ENCODE data around the gene ARL15.

DNA sequence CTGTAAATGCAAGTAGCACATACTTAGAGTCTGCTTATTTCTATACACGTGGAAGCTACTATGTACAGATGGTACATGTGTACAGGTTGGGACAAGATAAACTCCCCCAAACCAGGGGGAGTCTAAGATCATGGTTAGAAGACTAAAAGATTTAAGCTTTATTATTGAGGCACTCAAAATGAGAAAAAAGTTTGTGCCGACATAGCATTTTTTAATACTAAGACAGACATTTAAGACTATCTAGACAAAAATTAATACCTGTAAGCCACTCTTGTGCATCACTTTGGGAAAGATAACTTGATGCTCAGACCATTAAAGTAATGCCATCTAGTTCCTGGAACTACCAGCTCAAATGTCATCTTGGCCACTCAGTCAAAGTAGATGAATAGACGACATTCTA, 279.4 kb downstream of the ARL15 start:
- TF ChIP-seq EZH2 (IDR thresholded peaks at IDR 0.05; ENCODE audit: insufficient read depth, poor library complexity, severe bottlenecking) (no peak), EZH2phosphoT487 (IDR thresholded peaks at IDR 0.05; ENCODE audit: insufficient read depth, low read depth) (no peak)
